HepG2 (cell line): Measurements from ENCODE around the gene ZNF530. TPM values are rescaled to one million over a fixed set of nuclear protein-coding genes. Genes with fewer than 3 reads are reported as not detected.

Experiments
- BCL3 ChIP-seq: sonication (generic); formaldehyde crosslinking; IDR thresholded peaks from 2 replicates; pipeline ENCODE4 v1.5.1; 2020; ENCODE audit warnings: mild to moderate bottlenecking, missing genetic modification reagents, moderate library complexity
- CEBPB ChIP-seq: IDR thresholded peaks from 2 replicates; pipeline ENCODE4 v1.6.1; 2011; ENCODE audit warnings: low read depth, low read length, improper control_type of control experiment, borderline replicate concordance
- MAFF ChIP-seq: IDR thresholded peaks from 2 replicates; pipeline ENCODE4 v1.6.1; 2011; ENCODE audit warnings: low read depth, low read length, improper control_type of control experiment
- MAZ ChIP-seq, 2 experiments: sonication (generic) in 1 of 2; formaldehyde crosslinking in 1 of 2; IDR thresholded peaks; 2 replicates each; pipeline versions ENCODE4 v1.5.0 to v1.6.1; 2012 to 2020; ENCODE audit warnings: low read depth in 2 of 2, mild to moderate bottlenecking in 2 of 2, borderline replicate concordance in 1 of 2, improper control_type of control experiment in 1 of 2, low read length in 1 of 2, missing genetic modification reagents in 1 of 2, moderate library complexity in 1 of 2
- MTA1 ChIP-seq: sonication (generic); formaldehyde crosslinking; IDR thresholded peaks from 2 replicates; pipeline ENCODE4 v1.4.0; 2020; ENCODE audit warnings: missing genetic modification reagents, mild to moderate bottlenecking, borderline replicate concordance
- NFRKB ChIP-seq: fragments of 450-650 bp; IDR thresholded peaks from 2 replicates; pipeline ENCODE4 v1.6.1; 2017
- NFYB ChIP-seq: sonication (generic); formaldehyde crosslinking; IDR thresholded peaks from 2 replicates; pipeline ENCODE4 v1.4.0; 2020; ENCODE audit warnings: missing genetic modification reagents
- SETDB1 ChIP-seq: sonication (generic); formaldehyde crosslinking; IDR thresholded peaks from 2 replicates; pipeline ENCODE4 v1.5.1; 2020; ENCODE audit warnings: missing genetic modification reagents, mild to moderate bottlenecking, borderline replicate concordance
- SP4 ChIP-seq: sonication (generic); formaldehyde crosslinking; IDR thresholded peaks from 2 replicates; pipeline ENCODE4 v1.8.1; 2023; ENCODE audit warnings: mild to moderate bottlenecking, missing genetic modification reagents
- TFE3 ChIP-seq: IDR thresholded peaks from 2 replicates; pipeline ENCODE4 v1.6.1; 2016
- U2AF1 ChIP-seq: fragments of 200-400 bp; formaldehyde crosslinking; optimal IDR thresholded peaks from 2 replicates; pipeline ENCODE3; 2017; ENCODE audit warnings: mild to moderate bottlenecking, low read depth, low read length
- ZBTB1 ChIP-seq: sonication (generic); formaldehyde crosslinking; IDR thresholded peaks from 2 replicates; pipeline ENCODE4 v1.4.0; 2020; ENCODE audit warnings: missing genetic modification reagents, borderline replicate concordance
- ZBTB26 ChIP-seq: IDR thresholded peaks from 2 replicates; pipeline ENCODE4 v1.6.1; 2016; ENCODE audit warnings: missing compliant biosample characterization, missing genetic modification reagents, borderline replicate concordance
- ZNF3 ChIP-seq: IDR thresholded peaks from 2 replicates; pipeline ENCODE4 v1.7.0; 2017; ENCODE audit warnings: inconsistent platforms
- ZNF550 ChIP-seq: sonication (generic); formaldehyde crosslinking; IDR thresholded peaks from 2 replicates; pipeline ENCODE4 v1.4.0; 2020; ENCODE audit warnings: mild to moderate bottlenecking, missing genetic modification reagents, borderline replicate concordance
- ZNF670 ChIP-seq: sonication (generic); formaldehyde crosslinking; IDR thresholded peaks from 2 replicates; pipeline ENCODE4 v1.8.0; 2022; ENCODE audit warnings: mild to moderate bottlenecking, missing genetic modification reagents, borderline replicate concordance
- ZNF878 ChIP-seq: sonication (generic); formaldehyde crosslinking; IDR thresholded peaks from 2 replicates; pipeline ENCODE4 v1.8.1; 2023; ENCODE audit warnings: mild to moderate bottlenecking, missing genetic modification reagents, moderate library complexity
- polyA plus RNA-seq, 8 experiments: library from polyadenylated mRNA; depleted of rRNA in 3 of 8; stranded (reverse) in 7 of 8; unstranded in 1 of 8; fragments of >200 nt; fragmentation: Illumina TruSeq in 4 of 8; extraction: Trizol in 4 of 8; gene quantifications; 2 replicates each; pipeline versions ENCODE4 v1.2.1 to v1.2.3, GENCODE V29; 2011 to 2016; ENCODE audit warnings: low read depth in 4 of 8, missing spikeins in 1 of 8, mixed read lengths in 1 of 8; ENCODE audit not compliant: insufficient read depth in 1 of 8
- total RNA-seq, 5 experiments: library from RNA; depleted of rRNA; stranded (reverse); fragments of >200 nt; fragmentation: Illumina TruSeq; extraction: Trizol; gene quantifications; 2 replicates each; pipeline ENCODE4 v1.2.3, GENCODE V29; 2016; ENCODE audit warnings: low read depth in 1 of 5
- TF ChIP-seq, protein P1 (sequence below): sonication (generic); formaldehyde crosslinking; IDR thresholded peaks from 2 replicates; pipeline ENCODE4 v1.9.0; 2021; ENCODE audit warnings: mild to moderate bottlenecking, missing genetic modification reagents
- TF ChIP-seq, protein P2 (sequence below): sonication (generic); formaldehyde crosslinking; IDR thresholded peaks from 2 replicates; pipeline ENCODE4 v1.4.0; 2020; ENCODE audit warnings: mild to moderate bottlenecking, missing genetic modification reagents

ZNF530 gene
- total and polyA plus RNA-seq, 2 of the 13 experiments (the other 11 are each of a cell fraction or from before 2014, with no cell fraction given): 1.1 to 7.8 TPM

DNA sequence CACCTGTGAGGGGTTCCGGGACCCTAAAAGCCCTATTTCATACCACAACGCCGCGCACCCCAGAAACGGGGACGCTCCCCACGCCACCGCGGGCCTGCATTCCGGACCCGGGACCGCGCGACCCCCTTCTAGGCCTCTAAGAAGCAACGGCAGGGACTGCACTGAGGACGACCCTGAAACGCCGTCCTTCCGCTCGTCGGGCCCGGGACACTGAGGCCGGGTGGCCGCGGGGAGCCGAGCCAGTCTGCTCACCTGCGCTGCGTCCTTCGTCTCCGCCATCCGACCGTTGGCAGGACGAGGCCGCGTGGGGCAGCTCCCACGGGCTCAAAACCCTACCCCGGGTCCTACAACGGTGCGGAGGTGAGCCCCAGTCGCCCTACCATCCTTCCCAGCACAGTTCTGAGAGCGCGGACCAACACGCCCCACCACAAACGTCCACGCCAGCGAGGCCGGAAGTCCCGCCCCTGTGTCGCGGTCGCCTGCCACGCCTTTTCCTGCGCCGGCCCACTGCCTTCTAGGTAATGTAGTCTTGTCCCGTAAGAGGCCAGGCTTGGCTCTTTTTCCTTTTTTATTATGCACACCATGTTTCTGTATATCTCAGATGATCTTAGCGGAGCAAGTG, 40.2 kb upstream of the ZNF530 start, which contains the start of gene ZNF550 (continued):
- TF ChIP-seq NFYB (peak; percentile 36; the same call in 1 of the 2 replicates), MAZ (IDR thresholded peaks at IDR 0.05; ENCODE audit: borderline replicate concordance, low read depth, low read length) (no peak; the same call in 1 of the 2 replicates), MAZ (CRISPR knock-in tag; IDR thresholded peaks at IDR 0.05; ENCODE audit: low read depth) (peak; percentile 62; the same call in 1 of the 2 replicates), NFRKB (no peak), U2AF1 (no peak), ZNF550 (CRISPR knock-in tag) (no peak), ZNF878 (CRISPR knock-in tag) (no peak), MAFF (no peak), CEBPB (no peak), BCL3 (CRISPR knock-in tag) (no peak), SP4 (peak; percentile 77), ZBTB26 (CRISPR knock-in tag) (no peak), ZNF3 (CRISPR knock-in tag) (no peak), SETDB1 (CRISPR knock-in tag) (no peak), ZBTB1 (no peak), ZNF670 (CRISPR knock-in tag) (no peak), TFE3 (CRISPR knock-in tag) (no peak), MTA1 (CRISPR knock-in tag) (no peak)
- TF ChIP-seq, protein P1, sequence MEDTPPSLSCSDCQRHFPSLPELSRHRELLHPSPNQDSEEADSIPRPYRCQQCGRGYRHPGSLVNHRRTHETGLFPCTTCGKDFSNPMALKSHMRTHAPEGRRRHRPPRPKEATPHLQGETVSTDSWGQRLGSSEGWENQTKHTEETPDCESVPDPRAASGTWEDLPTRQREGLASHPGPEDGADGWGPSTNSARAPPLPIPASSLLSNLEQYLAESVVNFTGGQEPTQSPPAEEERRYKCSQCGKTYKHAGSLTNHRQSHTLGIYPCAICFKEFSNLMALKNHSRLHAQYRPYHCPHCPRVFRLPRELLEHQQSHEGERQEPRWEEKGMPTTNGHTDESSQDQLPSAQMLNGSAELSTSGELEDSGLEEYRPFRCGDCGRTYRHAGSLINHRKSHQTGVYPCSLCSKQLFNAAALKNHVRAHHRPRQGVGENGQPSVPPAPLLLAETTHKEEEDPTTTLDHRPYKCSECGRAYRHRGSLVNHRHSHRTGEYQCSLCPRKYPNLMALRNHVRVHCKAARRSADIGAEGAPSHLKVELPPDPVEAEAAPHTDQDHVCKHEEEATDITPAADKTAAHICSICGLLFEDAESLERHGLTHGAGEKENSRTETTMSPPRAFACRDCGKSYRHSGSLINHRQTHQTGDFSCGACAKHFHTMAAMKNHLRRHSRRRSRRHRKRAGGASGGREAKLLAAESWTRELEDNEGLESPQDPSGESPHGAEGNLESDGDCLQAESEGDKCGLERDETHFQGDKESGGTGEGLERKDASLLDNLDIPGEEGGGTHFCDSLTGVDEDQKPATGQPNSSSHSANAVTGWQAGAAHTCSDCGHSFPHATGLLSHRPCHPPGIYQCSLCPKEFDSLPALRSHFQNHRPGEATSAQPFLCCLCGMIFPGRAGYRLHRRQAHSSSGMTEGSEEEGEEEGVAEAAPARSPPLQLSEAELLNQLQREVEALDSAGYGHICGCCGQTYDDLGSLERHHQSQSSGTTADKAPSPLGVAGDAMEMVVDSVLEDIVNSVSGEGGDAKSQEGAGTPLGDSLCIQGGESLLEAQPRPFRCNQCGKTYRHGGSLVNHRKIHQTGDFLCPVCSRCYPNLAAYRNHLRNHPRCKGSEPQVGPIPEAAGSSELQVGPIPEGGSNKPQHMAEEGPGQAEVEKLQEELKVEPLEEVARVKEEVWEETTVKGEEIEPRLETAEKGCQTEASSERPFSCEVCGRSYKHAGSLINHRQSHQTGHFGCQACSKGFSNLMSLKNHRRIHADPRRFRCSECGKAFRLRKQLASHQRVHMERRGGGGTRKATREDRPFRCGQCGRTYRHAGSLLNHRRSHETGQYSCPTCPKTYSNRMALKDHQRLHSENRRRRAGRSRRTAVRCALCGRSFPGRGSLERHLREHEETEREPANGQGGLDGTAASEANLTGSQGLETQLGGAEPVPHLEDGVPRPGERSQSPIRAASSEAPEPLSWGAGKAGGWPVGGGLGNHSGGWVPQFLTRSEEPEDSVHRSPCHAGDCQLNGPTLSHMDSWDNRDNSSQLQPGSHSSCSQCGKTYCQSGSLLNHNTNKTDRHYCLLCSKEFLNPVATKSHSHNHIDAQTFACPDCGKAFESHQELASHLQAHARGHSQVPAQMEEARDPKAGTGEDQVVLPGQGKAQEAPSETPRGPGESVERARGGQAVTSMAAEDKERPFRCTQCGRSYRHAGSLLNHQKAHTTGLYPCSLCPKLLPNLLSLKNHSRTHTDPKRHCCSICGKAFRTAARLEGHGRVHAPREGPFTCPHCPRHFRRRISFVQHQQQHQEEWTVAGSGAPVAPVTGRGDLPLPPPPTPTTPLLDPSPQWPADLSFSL: no peak
- TF ChIP-seq, protein P2, sequence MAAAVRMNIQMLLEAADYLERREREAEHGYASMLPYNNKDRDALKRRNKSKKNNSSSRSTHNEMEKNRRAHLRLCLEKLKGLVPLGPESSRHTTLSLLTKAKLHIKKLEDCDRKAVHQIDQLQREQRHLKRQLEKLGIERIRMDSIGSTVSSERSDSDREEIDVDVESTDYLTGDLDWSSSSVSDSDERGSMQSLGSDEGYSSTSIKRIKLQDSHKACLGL: 0 out of 2 replicates have a peak, but pooled peaks have one; percentile 28
